Peyer's patch (tissue), 4 donors: ENCODE results near the gene CDK5R2.

Experiments
- CTCF ChIP-seq, 6 experiments: fragments of 450-650 bp in 4 of 6; fragments of 200-600 bp in 2 of 6; sonication (generic) in 1 of 6; IDR thresholded peaks; one replicate each; pipeline ENCODE4 v1.5.1; 2017 to 2019; ENCODE audit warnings: antibody characterized with exemption in 6 of 6, mild to moderate bottlenecking in 3 of 6, moderate library complexity in 1 of 6
- POLR2A ChIP-seq, 2 donors: fragments of 450-650 bp; IDR thresholded peaks; one replicate each; pipeline ENCODE4 v1.5.1; 2017; ENCODE audit warnings: antibody characterized with exemption in 2 of 2, mild to moderate bottlenecking in 2 of 2, moderate library complexity in 2 of 2

- TF ChIP-seq CTCF (IDR thresholded peaks at IDR 0.05) (no peak), POLR2A (IDR thresholded peaks at IDR 0.05) (no peak)
Observed at GRCh38 chr2:218983934-218984238, 24.4 kb downstream of the CDK5R2 start.
